ENCODE data around the gene HACL1.

- TF ChIP-seq CTCF (IDR thresholded peaks at IDR 0.05): no peak
- no peak for TF ChIP-seq EZH2phosphoT487 (IDR thresholded peaks at IDR 0.05)
- no peak for TF ChIP-seq EZH2 (IDR thresholded peaks at IDR 0.05)
Observed at GRCh38 chr3:15525790-15526189, 75.6 kb downstream of the HACL1 start.
